Measurements from ENCODE around the gene TAAR2.
"Not testable (repeated sequence)": the region's sequence is repeated elsewhere in the genome, so short reads cannot be mapped to it uniquely, and the experiment has no call there.

The TAAR2 gene

GRCh38 chr6:132624175-132624574, at the start of gene TAAR2:
Gene TAAR2 (minus strand): TSS chr6:132624275. CDS start chr6:132624275, 0 bp downstream.
- no peak within 1 kb of the TSS for H3K4me3 ChIP-seq (ENCODE audit: low read length)
- no peak for TF ChIP-seq ZNF274 (IDR thresholded peaks at IDR 0.05; ENCODE audit: low read depth, low read length)

- no peak overlapping the region for H3K4me3 ChIP-seq (ENCODE audit: low read length)
- no peak for TF ChIP-seq ZNF274 (IDR thresholded peaks at IDR 0.05; ENCODE audit: low read depth, low read length)
These were observed 49.5 kb upstream of the TAAR2 start for GRCh38 chr6:132673376-132674094.

- TF ChIP-seq ZNF274 (IDR thresholded peaks at IDR 0.05; ENCODE audit: low read depth, low read length): no peak
- no peak overlapping the region for H3K4me3 ChIP-seq (ENCODE audit: low read length)
These were observed 47.2 kb upstream of the TAAR2 start for GRCh38 chr6:132671295-132671694.

- no peak overlapping the region for H3K4me3 ChIP-seq (ENCODE audit: low read length)
- TF ChIP-seq ZNF274 (IDR thresholded peaks at IDR 0.05; ENCODE audit: low read depth, low read length): no peak
These were observed 45.7 kb upstream of the TAAR2 start for GRCh38 chr6:132669690-132670291.

- H3K4me3 ChIP-seq (ENCODE audit: low read length): no peak overlapping the region
- no peak for TF ChIP-seq ZNF274 (IDR thresholded peaks at IDR 0.05; ENCODE audit: low read depth, low read length)
These were observed 42.0 kb upstream of the TAAR2 start for GRCh38 chr6:132666118-132666517.

GRCh38 chr6:132664309-132665034, 40.4 kb upstream of the TAAR2 start:
- TF ChIP-seq ZNF274 (IDR thresholded peaks at IDR 0.05; ENCODE audit: low read depth, low read length): no peak
- H3K4me3 ChIP-seq (ENCODE audit: low read length): no peak overlapping the region

- no peak for TF ChIP-seq ZNF274 (IDR thresholded peaks at IDR 0.05; ENCODE audit: low read depth, low read length)
- H3K4me3 ChIP-seq (ENCODE audit: low read length): no peak overlapping the region
These were observed 39.6 kb upstream of the TAAR2 start for GRCh38 chr6:132663661-132664060.

- no peak for TF ChIP-seq ZNF274 (IDR thresholded peaks at IDR 0.05; ENCODE audit: low read depth, low read length)
- no peak overlapping the region for H3K4me3 ChIP-seq (ENCODE audit: low read length)
These were observed 37.8 kb upstream of the TAAR2 start for GRCh38 chr6:132661906-132662305.

GRCh38 chr6:132659082-132659481, 35.0 kb upstream of the TAAR2 start, which contains the start of gene TAAR1:
Gene TAAR1 (minus strand): TSS chr6:132659182. CDS start chr6:132646003, 13,179 bp downstream.
- H3K4me3 ChIP-seq (ENCODE audit: low read length): no peak within 1 kb of the TSS
- no peak for TF ChIP-seq ZNF274 (IDR thresholded peaks at IDR 0.05; ENCODE audit: low read depth, low read length)

- no peak overlapping the region for H3K4me3 ChIP-seq (ENCODE audit: low read length)
- no peak for TF ChIP-seq ZNF274 (IDR thresholded peaks at IDR 0.05; ENCODE audit: low read depth, low read length)
These were observed 27.0 kb upstream of the TAAR2 start for GRCh38 chr6:132651062-132651461.

- H3K4me3 ChIP-seq (ENCODE audit: low read length): no peak overlapping the region
- no peak for TF ChIP-seq ZNF274 (IDR thresholded peaks at IDR 0.05; ENCODE audit: low read depth, low read length)
These were observed 26.4 kb upstream of the TAAR2 start for GRCh38 chr6:132650429-132650828.

- TF ChIP-seq ZNF274 (IDR thresholded peaks at IDR 0.05; ENCODE audit: low read depth, low read length): no peak
These were observed 24.8 kb upstream of the TAAR2 start for GRCh38 chr6:132648828-132649227.

GRCh38 chr6:132648356-132648755, 24.3 kb upstream of the TAAR2 start:
- no peak for TF ChIP-seq ZNF274 (IDR thresholded peaks at IDR 0.05; ENCODE audit: low read depth, low read length)
- H3K4me3 ChIP-seq (ENCODE audit: low read length): no peak overlapping the region

More at GRCh38 chr6:132648828-132649227, 24.8 kb upstream of the TAAR2 start:
- no peak overlapping the region for H3K4me3 ChIP-seq (ENCODE audit: low read length)

- no peak for TF ChIP-seq ZNF274 (IDR thresholded peaks at IDR 0.05; ENCODE audit: low read depth, low read length)
These were observed 19.5 kb upstream of the TAAR2 start for GRCh38 chr6:132643547-132643946.

GRCh38 chr6:132637135-132637534, 13.1 kb upstream of the TAAR2 start:
- not testable (repeated sequence) for H3K4me3 ChIP-seq (ENCODE audit: low read length)

More at GRCh38 chr6:132643547-132643946, 19.5 kb upstream of the TAAR2 start:
- H3K4me3 ChIP-seq (ENCODE audit: low read length): no peak overlapping the region

- H3K4me3 ChIP-seq (ENCODE audit: low read length): not testable (repeated sequence)
These were observed 11.8 kb upstream of the TAAR2 start for GRCh38 chr6:132635906-132636305.

- not testable (repeated sequence) for H3K4me3 ChIP-seq (ENCODE audit: low read length)
These were observed 11.2 kb upstream of the TAAR2 start for GRCh38 chr6:132635288-132635687.
